ENCODE results near the gene KANSL3. TPM values are rescaled to one million over a fixed set of nuclear protein-coding genes. Genes with fewer than 3 reads are reported as not detected.

KANSL3 gene
- total and polyA plus RNA-seq, 2 experiments from 2014 or later, result 8.9 to 31.4 TPM

DNA sequence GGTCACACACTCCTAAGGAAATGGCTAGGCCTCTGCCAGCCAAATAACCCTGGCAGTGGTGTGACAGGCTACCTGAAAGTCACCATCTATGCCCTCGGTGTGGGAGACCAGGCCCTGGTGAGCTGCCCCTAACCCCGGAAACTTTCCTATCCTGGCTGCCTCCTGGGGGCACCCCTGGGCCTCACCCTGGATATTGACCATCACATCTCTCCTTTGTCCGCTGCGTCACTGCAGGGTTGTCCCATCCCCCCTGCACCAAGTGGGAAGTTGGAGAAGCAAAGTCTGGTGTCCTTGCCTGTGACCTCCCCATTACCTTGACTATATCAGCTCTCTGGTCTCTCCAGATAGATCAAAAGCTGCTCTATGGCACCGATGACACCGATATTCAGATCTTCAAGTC is 23.2 kb upstream of the KANSL3 start (continued):
- TF ChIP-seq POLR2AphosphoS5 (IDR thresholded peaks at IDR 0.05; ENCODE audit: low read depth), result no peak
- TF ChIP-seq ZNF114 (CRISPR knock-in tag; IDR thresholded peaks at IDR 0.05), result no peak
- TF ChIP-seq ZNF462 (CRISPR knock-in tag; IDR thresholded peaks at IDR 0.05), result no peak
- no peak for TF ChIP-seq EZH2phosphoT487 (IDR thresholded peaks at IDR 0.05; ENCODE audit: unreplicated experiment)
- TF ChIP-seq ZNF331 (CRISPR knock-in tag; IDR thresholded peaks at IDR 0.05; ENCODE audit: low read depth), result no peak

DNA sequence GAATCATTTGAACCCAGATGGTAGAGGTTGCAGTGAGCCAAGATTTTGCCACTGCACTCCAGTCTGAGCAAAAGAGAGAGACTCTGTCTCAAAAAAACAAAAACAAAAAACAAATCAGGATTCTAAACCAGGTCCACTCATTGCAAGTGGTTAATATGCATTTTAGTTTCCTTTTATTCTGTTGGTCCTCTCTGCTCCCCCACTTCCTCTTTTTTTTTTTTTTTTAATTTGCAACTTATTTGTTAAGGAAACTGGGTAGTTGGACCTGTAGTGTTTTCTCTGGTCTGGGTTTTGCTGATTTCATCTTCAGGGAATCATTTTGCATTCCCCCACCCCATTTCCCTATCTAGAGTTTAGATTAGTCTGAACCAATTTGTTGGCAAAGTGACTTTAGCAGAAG is 18.4 kb upstream of the KANSL3 start:
- H3K36me3 Mint-ChIP-seq (ENCODE audit: low read depth), result peaks cover 12% of the 10 kb centered on the region; the same call in 2 of the 3 replicates
- no peaks in the 10 kb centered on the region for H3K27me3 Mint-ChIP-seq (ENCODE audit: insufficient read depth, low read depth, poor library complexity)
- DNase-seq (ENCODE audit: low spot score), result no peak
- H3K4me3 Mint-ChIP-seq, result no peak overlapping the region
- H3K4me1 ChIP-seq (ENCODE audit: insufficient read depth), result no peaks in the 10 kb centered on the region; the same call in 1 of the 2 replicates
- H3K4me1 Mint-ChIP-seq, result no peaks in the 10 kb centered on the region; the same call in 2 of the 3 replicates
- H3K4me3 ChIP-seq, result no peak overlapping the region
- no peak overlapping the region for H2AFZ ChIP-seq
- no peaks in the 10 kb centered on the region for H3K79me2 ChIP-seq (replicated peaks; ENCODE audit: insufficient read depth)
- no peaks in the 10 kb centered on the region for H3K36me3 ChIP-seq (ENCODE audit: insufficient read depth)
- ATAC-seq, result no peak
- no peak overlapping the region for H3K27ac ChIP-seq (ENCODE audit: low read depth)
- no peaks in the 10 kb centered on the region for H4K20me1 ChIP-seq (replicated peaks; ENCODE audit: insufficient read depth)
- H3F3A ChIP-seq (replicated peaks; ENCODE audit: low read depth), result no peaks in the 10 kb centered on the region
- no peaks in the 10 kb centered on the region for H3K9me3 Mint-ChIP-seq
- no peak overlapping the region for H3K27ac Mint-ChIP-seq
- H3K9me2 ChIP-seq (ENCODE audit: insufficient read depth), result no peaks in the 10 kb centered on the region
- H3K27me3 ChIP-seq (ENCODE audit: insufficient read depth), result no peaks in the 10 kb centered on the region
- 0 out of 2 replicates have a peak overlapping the region, but pooled peaks have one; percentile 24 for H3K4me2 ChIP-seq
- TF ChIP-seq ZNF114 (CRISPR knock-in tag; IDR thresholded peaks at IDR 0.05), result no peak
- TF ChIP-seq EZH2 (IDR thresholded peaks at IDR 0.05; ENCODE audit: low read depth, unreplicated experiment), result no peak
- TF ChIP-seq JUNB (IDR thresholded peaks at IDR 0.05; ENCODE audit: unreplicated experiment), result no peak
- no peak for TF ChIP-seq POLR2AphosphoS5 (IDR thresholded peaks at IDR 0.05; ENCODE audit: low read depth)
- no peak for TF ChIP-seq ZNF462 (CRISPR knock-in tag; IDR thresholded peaks at IDR 0.05)
- no peak for TF ChIP-seq ZNF331 (CRISPR knock-in tag; IDR thresholded peaks at IDR 0.05; ENCODE audit: low read depth)
- TF ChIP-seq NANOG (IDR thresholded peaks at IDR 0.05; ENCODE audit: borderline replicate concordance), result no peak
